ENCODE measurements around the gene SMAD2.

- TF ChIP-seq CTCF (IDR thresholded peaks at IDR 0.05; ENCODE audit: low read length) (no peak), EZH2phosphoT487 (IDR thresholded peaks at IDR 0.05; ENCODE audit: low read length) (no peak)
These were observed 45.2 kb upstream of the SMAD2 start for GRCh38 chr18:47975701-47976100.
